ENCODE measurements around the gene IMPACT. TPM values are rescaled to one million over a fixed set of nuclear protein-coding genes. Genes with fewer than 3 reads are reported as not detected.
A peak's percentile ranks its signal among the peaks of the same experiment; 100 is the strongest.

IMPACT gene
- polyA plus RNA-seq, 4 donors: 11.9 to 35.0 (median 14.3) TPM

- Histone ChIP-seq H3K4me1 (ENCODE audit: control insufficient read depth in 3 of 3, insufficient read depth in 2 of 3, low read depth in 1 of 3, low read length in 2 of 3) (peaks cover 0 to 5% (median 4%) of the 10 kb centered on the region in 3 donors), H3K27me3 (ENCODE audit: control insufficient read depth in 3 of 3, insufficient read depth in 3 of 3, low read length in 3 of 3) (peaks cover 0 to 10% (median 0%) of the 10 kb centered on the region in 3 donors)
- FAIRE-seq: no peak
Observed at GRCh38 chr18:24429188-24429587, 2.7 kb downstream of the IMPACT start.

GRCh38 chr18:24432618-24433017 is 6.1 kb downstream of the IMPACT start:
- no peaks in the 10 kb centered on the region for H3K27me3 ChIP-seq (ENCODE audit: control insufficient read depth in 3 of 3, insufficient read depth in 3 of 3, low read length in 3 of 3)
- DNase-seq (no peak), FAIRE-seq (no peak)
- H3K36me3 ChIP-seq (ENCODE audit: control insufficient read depth in 3 of 3, insufficient read depth in 2 of 3, low read depth in 1 of 3, low read length in 3 of 3): peaks cover 0 to 11% (median 2%) of the 10 kb centered on the region in 3 donors
- peaks cover 0 to under 1% (median under 1%) of the 10 kb centered on the region in 3 donors for H3K4me1 ChIP-seq (ENCODE audit: control insufficient read depth in 3 of 3, insufficient read depth in 2 of 3, low read depth in 1 of 3, low read length in 2 of 3)
- 94 to 96% (median 95%) methylated on average over 3 of the region's 3 CpGs for WGBS, 3 donors
- H3K4me3 ChIP-seq (ENCODE audit: low read depth in 1 of 3, low read length in 3 of 3): no peak overlapping the region
- H3K9me3 ChIP-seq (ENCODE audit: control insufficient read depth in 2 of 2, insufficient read depth in 1 of 2, low read depth in 1 of 2, low read length in 1 of 2): no peaks in the 10 kb centered on the region
- no peak overlapping the region for H3K27ac ChIP-seq (ENCODE audit: low read depth in 1 of 3, low read length in 2 of 3)

More at GRCh38 chr18:24429188-24429587, 2.7 kb downstream of the IMPACT start:
- H3K36me3 ChIP-seq (ENCODE audit: control insufficient read depth in 3 of 3, insufficient read depth in 2 of 3, low read depth in 1 of 3, low read length in 3 of 3): peaks cover 0 to 5% (median 0%) of the 10 kb centered on the region in 3 donors
- peaks cover 0 to 5% of the 10 kb centered on the region in 2 donors for H3K9me3 ChIP-seq (ENCODE audit: control insufficient read depth in 2 of 2, insufficient read depth in 1 of 2, low read depth in 1 of 2, low read length in 1 of 2)
- no peak overlapping the region for H3K4me3 ChIP-seq (ENCODE audit: low read depth in 1 of 3, low read length in 3 of 3)
- 94 to 97% (median 96%) methylated on average over 4 of the region's 4 CpGs for WGBS, 3 donors
- no peak for DNase-seq
- H3K27ac ChIP-seq (ENCODE audit: low read depth in 1 of 3, low read length in 2 of 3): no peak overlapping the region

- H3K4me3 ChIP-seq (ENCODE audit: low read depth in 1 of 3, low read length in 3 of 3): no peak overlapping the region
- DNase-seq (no peak), FAIRE-seq (no peak)
- no peaks in the 10 kb centered on the region for H3K27me3 ChIP-seq (ENCODE audit: control insufficient read depth in 3 of 3, insufficient read depth in 3 of 3, low read length in 3 of 3)
- no peaks in the 10 kb centered on the region for H3K9me3 ChIP-seq (ENCODE audit: control insufficient read depth in 2 of 2, insufficient read depth in 1 of 2, low read depth in 1 of 2, low read length in 1 of 2)
- H3K4me1 ChIP-seq (ENCODE audit: control insufficient read depth in 3 of 3, insufficient read depth in 2 of 3, low read depth in 1 of 3, low read length in 2 of 3): no peaks in the 10 kb centered on the region
- peaks cover 0 to 19% (median 2%) of the 10 kb centered on the region in 3 donors for H3K36me3 ChIP-seq (ENCODE audit: control insufficient read depth in 3 of 3, insufficient read depth in 2 of 3, low read depth in 1 of 3, low read length in 3 of 3)
- H3K27ac ChIP-seq (ENCODE audit: low read depth in 1 of 3, low read length in 2 of 3): no peak overlapping the region
- 90 to 97% (median 95%) methylated on average over 1 of the region's 1 CpG for WGBS, 3 donors
Observed at GRCh38 chr18:24436939-24437338, 10.5 kb downstream of the IMPACT start.

- no peak for DNase-seq
- Histone ChIP-seq H3K4me1 (ENCODE audit: control insufficient read depth in 3 of 3, insufficient read depth in 2 of 3, low read depth in 1 of 3, low read length in 2 of 3) (no peaks in the 10 kb centered on the region), H3K9me3 (ENCODE audit: control insufficient read depth in 2 of 2, insufficient read depth in 1 of 2, low read depth in 1 of 2, low read length in 1 of 2) (no peaks in the 10 kb centered on the region), H3K4me3 (ENCODE audit: low read depth in 1 of 3, low read length in 3 of 3) (no peak overlapping the region), H3K36me3 (ENCODE audit: control insufficient read depth in 3 of 3, insufficient read depth in 2 of 3, low read depth in 1 of 3, low read length in 3 of 3) (peaks cover 0 to 18% (median 4%) of the 10 kb centered on the region in 3 donors), H3K27me3 (ENCODE audit: control insufficient read depth in 3 of 3, insufficient read depth in 3 of 3, low read length in 3 of 3) (no peaks in the 10 kb centered on the region), H3K27ac (ENCODE audit: low read depth in 1 of 3, low read length in 2 of 3) (no peak overlapping the region)
- FAIRE-seq: no peak
- 76 to 79% (median 78%) methylated on average over 2 of the region's 2 CpGs for WGBS, 3 donors
Observed at GRCh38 chr18:24443870-24444269, 17.4 kb downstream of the IMPACT start.

GRCh38 chr18:24446453-24446852 is 20.0 kb downstream of the IMPACT start:
- H3K27ac ChIP-seq (ENCODE audit: low read depth in 1 of 3, low read length in 2 of 3): no peak overlapping the region
- no peaks in the 10 kb centered on the region for H3K27me3 ChIP-seq (ENCODE audit: control insufficient read depth in 3 of 3, insufficient read depth in 3 of 3, low read length in 3 of 3)
- 85 to 97% (median 93%) methylated on average over 1 of the region's 1 CpG for WGBS, 3 donors
- H3K36me3 ChIP-seq (ENCODE audit: control insufficient read depth in 3 of 3, insufficient read depth in 2 of 3, low read depth in 1 of 3, low read length in 3 of 3): peaks cover 3 to 15% (median 4%) of the 10 kb centered on the region in 3 donors
- no peaks in the 10 kb centered on the region for H3K4me1 ChIP-seq (ENCODE audit: control insufficient read depth in 3 of 3, insufficient read depth in 2 of 3, low read depth in 1 of 3, low read length in 2 of 3)
- no peak for FAIRE-seq
- H3K4me3 ChIP-seq (ENCODE audit: low read depth in 1 of 3, low read length in 3 of 3): no peak overlapping the region
- DNase-seq: no peak
- H3K9me3 ChIP-seq (ENCODE audit: control insufficient read depth in 2 of 2, insufficient read depth in 1 of 2, low read depth in 1 of 2, low read length in 1 of 2): no peaks in the 10 kb centered on the region

- WGBS, 3 donors: 83 to 94% (median 90%) methylated on average over 1 of the region's 1 CpG
- Histone ChIP-seq H3K4me3 (ENCODE audit: low read depth in 1 of 3, low read length in 3 of 3) (no peak overlapping the region), H3K36me3 (ENCODE audit: control insufficient read depth in 3 of 3, insufficient read depth in 2 of 3, low read depth in 1 of 3, low read length in 3 of 3) (peaks cover 3 to 15% (median 4%) of the 10 kb centered on the region in 3 donors), H3K4me1 (ENCODE audit: control insufficient read depth in 3 of 3, insufficient read depth in 2 of 3, low read depth in 1 of 3, low read length in 2 of 3) (no peaks in the 10 kb centered on the region), H3K9me3 (ENCODE audit: control insufficient read depth in 2 of 2, insufficient read depth in 1 of 2, low read depth in 1 of 2, low read length in 1 of 2) (no peaks in the 10 kb centered on the region), H3K27ac (ENCODE audit: low read depth in 1 of 3, low read length in 2 of 3) (no peak overlapping the region), H3K27me3 (ENCODE audit: control insufficient read depth in 3 of 3, insufficient read depth in 3 of 3, low read length in 3 of 3) (no peaks in the 10 kb centered on the region)
- FAIRE-seq (no peak), DNase-seq (peak; percentile 38 to 41)
Observed at GRCh38 chr18:24446953-24447538, 20.6 kb downstream of the IMPACT start.

GRCh38 chr18:24447961-24448360 is 21.5 kb downstream of the IMPACT start:
- Histone ChIP-seq H3K27ac (ENCODE audit: low read depth in 1 of 3, low read length in 2 of 3) (no peak overlapping the region), H3K27me3 (ENCODE audit: control insufficient read depth in 3 of 3, insufficient read depth in 3 of 3, low read length in 3 of 3) (no peaks in the 10 kb centered on the region), H3K9me3 (ENCODE audit: control insufficient read depth in 2 of 2, insufficient read depth in 1 of 2, low read depth in 1 of 2, low read length in 1 of 2) (no peaks in the 10 kb centered on the region), H3K4me1 (ENCODE audit: control insufficient read depth in 3 of 3, insufficient read depth in 2 of 3, low read depth in 1 of 3, low read length in 2 of 3) (no peaks in the 10 kb centered on the region), H3K4me3 (ENCODE audit: low read depth in 1 of 3, low read length in 3 of 3) (no peak overlapping the region), H3K36me3 (ENCODE audit: control insufficient read depth in 3 of 3, insufficient read depth in 2 of 3, low read depth in 1 of 3, low read length in 3 of 3) (peaks cover 3 to 15% (median 6%) of the 10 kb centered on the region in 3 donors)
- FAIRE-seq: no peak
- no peak for DNase-seq
- 93 to 97% (median 93%) methylated on average over 1 of the region's 1 CpG for WGBS, 3 donors

GRCh38 chr18:24456549-24456948 is 30.1 kb downstream of the IMPACT start:
- Histone ChIP-seq H3K4me1 (ENCODE audit: control insufficient read depth in 3 of 3, insufficient read depth in 2 of 3, low read depth in 1 of 3, low read length in 2 of 3) (no peaks in the 10 kb centered on the region), H3K9me3 (ENCODE audit: control insufficient read depth in 2 of 2, insufficient read depth in 1 of 2, low read depth in 1 of 2, low read length in 1 of 2) (no peaks in the 10 kb centered on the region), H3K4me3 (ENCODE audit: low read depth in 1 of 3, low read length in 3 of 3) (no peak overlapping the region), H3K27me3 (ENCODE audit: control insufficient read depth in 3 of 3, insufficient read depth in 3 of 3, low read length in 3 of 3) (no peaks in the 10 kb centered on the region), H3K36me3 (ENCODE audit: control insufficient read depth in 3 of 3, insufficient read depth in 2 of 3, low read depth in 1 of 3, low read length in 3 of 3) (peaks cover 0 to 3% (median 2%) of the 10 kb centered on the region in 3 donors), H3K27ac (ENCODE audit: low read depth in 1 of 3, low read length in 2 of 3) (no peak overlapping the region)
- DNase-seq (no peak), FAIRE-seq (no peak)
- 81 to 83% (median 81%) methylated on average over 4 of the region's 4 CpGs for WGBS, 3 donors

GRCh38 chr18:24459772-24460171 is 33.3 kb downstream of the IMPACT start:
- FAIRE-seq: no peak
- H3K36me3 ChIP-seq (ENCODE audit: control insufficient read depth in 3 of 3, insufficient read depth in 2 of 3, low read depth in 1 of 3, low read length in 3 of 3): no peaks in the 10 kb centered on the region
- no peaks in the 10 kb centered on the region for H3K27me3 ChIP-seq (ENCODE audit: control insufficient read depth in 3 of 3, insufficient read depth in 3 of 3, low read length in 3 of 3)
- 87 to 97% (median 88%) methylated on average over 4 of the region's 4 CpGs for WGBS, 3 donors
- no peaks in the 10 kb centered on the region for H3K9me3 ChIP-seq (ENCODE audit: control insufficient read depth in 2 of 2, insufficient read depth in 1 of 2, low read depth in 1 of 2, low read length in 1 of 2)
- DNase-seq: no peak
- H3K27ac ChIP-seq (ENCODE audit: low read depth in 1 of 3, low read length in 2 of 3): no peak overlapping the region
- no peaks in the 10 kb centered on the region for H3K4me1 ChIP-seq (ENCODE audit: control insufficient read depth in 3 of 3, insufficient read depth in 2 of 3, low read depth in 1 of 3, low read length in 2 of 3)
- H3K4me3 ChIP-seq (ENCODE audit: low read depth in 1 of 3, low read length in 3 of 3): no peak overlapping the region

Measured in small intestine (tissue), 7 donors.